Spleen (tissue), 7 donors: ENCODE measurements around the gene ZFYVE28.

Experiments
- CTCF ChIP-seq, 11 experiments: fragments of 200-600 bp in 7 of 11; fragments of 450-650 bp in 4 of 11; sonication (generic) in 4 of 11; IDR thresholded peaks in 8 of 11; conservative IDR thresholded peaks in 3 of 11; 1 replicate in 7 of 11; 2 replicates in 4 of 11; pipeline versions ENCODE4 v1.4.0 to v1.8.0; 2016 to 2021; ENCODE audit warnings: antibody characterized with exemption in 11 of 11, inconsistent platforms in 4 of 11, mild to moderate bottlenecking in 1 of 11
- POLR2AphosphoS5 ChIP-seq, 3 donors: sonication (generic); formaldehyde crosslinking; IDR thresholded peaks; one replicate each; pipeline ENCODE4 v1.5.1; 2017; ENCODE audit warnings: antibody characterized with exemption in 3 of 3
- donor health status: DM: no; HTN: no; CAD: no; lungs with moderate emphysema.
- donor health status: DM: no; HTN: no; CAD: no.
- donor health status: DM: no; HTN: no; CAD: no.

DNA sequence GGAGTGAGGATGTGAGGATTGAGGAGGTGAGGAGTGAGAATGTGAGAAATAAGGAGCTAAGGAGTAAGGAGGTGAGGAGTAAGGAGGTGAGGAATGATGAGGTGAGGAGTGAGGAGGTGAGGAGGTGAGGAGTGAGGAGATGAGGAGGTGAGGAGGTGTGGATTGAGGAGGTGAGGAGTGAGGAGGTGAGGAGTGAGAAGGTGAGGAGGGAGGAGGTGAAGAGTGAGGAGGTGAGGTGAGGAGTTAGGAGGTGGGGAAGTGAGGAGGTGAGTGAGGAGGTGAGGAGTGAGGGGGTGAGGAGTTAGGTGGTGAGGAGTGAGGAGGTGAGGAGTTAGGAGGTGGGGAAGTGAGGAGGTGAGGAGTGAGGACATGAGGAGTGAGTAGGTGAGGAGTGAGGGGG is 81.8 kb downstream of the ZFYVE28 start:
- no peak for TF ChIP-seq CTCF (IDR thresholded peaks at IDR 0.05 in 8 of 11, conservative IDR thresholded peaks at IDR 0.05 in 3 of 11)
- TF ChIP-seq POLR2AphosphoS5 (IDR thresholded peaks at IDR 0.05), result no peak
